Endothelial cell of umbilical vein (primary cell): ENCODE measurements around the gene BEST2. TPM values are rescaled to one million over a fixed set of nuclear protein-coding genes. Genes with fewer than 3 reads are reported as not detected.

ENCODE experiments used
- BruUV-seq: library from RNA; stranded (reverse); fragments of 400-500 nt; replicated peaks from 2 replicates; lab custom pipeline; 2021; lab: Mats Ljungman, UMichigan
- CTCF ChIA-PET: fragments of 300-600, 350-600 bp; sonication (Branson Sonifier 250); formaldehyde crosslinking; loops from one replicate; lab custom pipeline; 2021; ENCODE audit warnings: antibody characterized with exemption, inconsistent platforms; lab: Charles Lee
- POLR2A ChIA-PET: fragments of 300-600, 350-600 bp; sonication (Branson Sonifier 250); formaldehyde crosslinking; loops from one replicate; lab custom pipeline; 2021; ENCODE audit warnings: antibody characterized with exemption, inconsistent platforms; lab: Charles Lee
- DNase-seq: peaks from one replicate; pipeline ENCODE4 v3.0.0-alpha.2; 2011; ENCODE audit warnings: low read depth, low spot score
- FAIRE-seq: peaks from 2 replicates; lab custom pipeline; 2011; peaks lifted over from hg19 to GRCh38; lab: Jason Lieb, UNC
- H2AFZ ChIP-seq: 2 replicates; pipeline ENCODE4 v1.6.0; 2012; ENCODE audit warnings: low read depth, low read length, control low read depth, inconsistent platforms
- H3K27ac ChIP-seq: 2 replicates; pipeline ENCODE4 v1.5.1; 2011; ENCODE audit warnings: low read depth, mild to moderate bottlenecking, control low read depth, low read length, moderate library complexity; ENCODE audit not compliant: insufficient read depth
- H3K27me3 ChIP-seq, 2 experiments: 2 replicates each; pipeline versions ENCODE4 v1.6.0 to v1.6.1; 2011; ENCODE audit warnings: low read length in 2 of 2, mixed read lengths in 1 of 2; ENCODE audit not compliant: control insufficient read depth in 2 of 2, insufficient read depth in 2 of 2
- H3K36me3 ChIP-seq, 2 experiments: 2 replicates in 1 of 2; 3 replicates in 1 of 2; pipeline ENCODE4 v1.5.1; 2011; ENCODE audit warnings: low read length in 2 of 2, mild to moderate bottlenecking in 1 of 2, moderate library complexity in 1 of 2; ENCODE audit not compliant: control insufficient read depth in 2 of 2, insufficient read depth in 2 of 2; ENCODE audit errors: extremely low read depth in 1 of 2
- H3K4me1 ChIP-seq: 3 replicates; pipeline ENCODE4 v1.5.1; 2011; ENCODE audit warnings: mild to moderate bottlenecking, low read length; ENCODE audit not compliant: control insufficient read depth, insufficient read depth; ENCODE audit errors: extremely low read depth
- H3K4me2 ChIP-seq: 2 replicates; pipeline ENCODE4 v1.6.1; 2011; ENCODE audit warnings: low read length, control low read depth, mixed read lengths; ENCODE audit not compliant: insufficient read depth
- H3K4me3 ChIP-seq, 3 experiments: fragments of 200-600 bp in 1 of 3; sonication (generic), shearing (Covaris generic) in 1 of 3; replicated peaks in 1 of 3; 2 replicates each; pipeline ENCODE4 v1.5.1; 2011 to 2016; ENCODE audit warnings: control low read depth in 3 of 3, low read length in 3 of 3, mild to moderate bottlenecking in 2 of 3, inconsistent platforms in 1 of 3, low read depth in 1 of 3, moderate library complexity in 1 of 3; ENCODE audit not compliant: insufficient read depth in 1 of 3
- H3K79me2 ChIP-seq: 2 replicates; pipeline ENCODE4 v1.6.0; 2012; ENCODE audit warnings: low read length, inconsistent platforms; ENCODE audit not compliant: control insufficient read depth, insufficient read depth
- H3K9ac ChIP-seq: replicated peaks from 2 replicates; pipeline ENCODE3; 2011; ENCODE audit warnings: low read length, control low read depth; ENCODE audit not compliant: insufficient read depth; ENCODE audit errors: extremely low read depth
- H3K9me1 ChIP-seq: replicated peaks from 3 replicates; pipeline ENCODE4 v1.6.0; 2011; ENCODE audit warnings: mild to moderate bottlenecking, low read length; ENCODE audit not compliant: control insufficient read depth, insufficient read depth; ENCODE audit errors: extremely low read depth
- H3K9me3 ChIP-seq: replicated peaks from 2 replicates; pipeline ENCODE4 v1.5.1; 2012; ENCODE audit warnings: low read length, inconsistent platforms; ENCODE audit not compliant: control insufficient read depth, insufficient read depth
- H4K20me1 ChIP-seq: replicated peaks from 2 replicates; pipeline ENCODE3; 2011; ENCODE audit warnings: mild to moderate bottlenecking, low read length; ENCODE audit not compliant: control insufficient read depth, insufficient read depth; ENCODE audit errors: extremely low read depth
- GATA2 ChIP-seq: IDR thresholded peaks from 2 replicates; pipeline ENCODE4 v1.7.0; 2011; ENCODE audit warnings: low read depth, mild to moderate bottlenecking, moderate library complexity, mixed read lengths, low read length; ENCODE audit not compliant: insufficient read length, insufficient read depth
- POLR2A ChIP-seq: IDR thresholded peaks from 2 replicates; pipeline ENCODE4 v1.6.1; 2012; ENCODE audit warnings: low read depth, mild to moderate bottlenecking, control low read depth, low read length
- POLR2AphosphoS5 ChIP-seq: IDR thresholded peaks from 2 replicates; pipeline ENCODE4 v1.6.1; 2012; ENCODE audit warnings: low read depth, mild to moderate bottlenecking, control low read depth, low read length, moderate library complexity; ENCODE audit not compliant: insufficient read depth
- dilution Hi-C: fragments of 300-500 bp; cut with MboI; formaldehyde crosslinking; loops from one replicate; pipeline ENCODE4 v1.15.0; 2019; ENCODE audit warnings: low sequenced_read_pairs; ENCODE audit not compliant: extremely low pct_ligation_motif_present
- intact Hi-C: fragments of 100-400 bp; cut with micrococcal nuclease; formaldehyde crosslinking; loops from one replicate; pipeline ENCODE4 v1.10.0; 2022
- polyA plus RNA-seq, 4 experiments: library from polyadenylated mRNA; depleted of rRNA in 3 of 4; stranded (reverse) in 3 of 4; unstranded in 1 of 4; fragments of >200 nt; gene quantifications; 2 replicates each; pipeline versions ENCODE4 v1.2.1 to v1.2.3, GENCODE V29; 2011 to 2012; ENCODE audit warnings: missing spikeins in 1 of 4
- total RNA-seq: library from RNA; stranded (reverse); gene quantifications from 2 replicates; pipeline ENCODE4 v1.2.3, GENCODE V29; 2021
- TF ChIP-seq, protein P1 (sequence below), 2 donors: IDR thresholded peaks; 1 replicate in 1 of 2; 2 replicates in 1 of 2; pipeline ENCODE4 v1.5.1; 2011; ENCODE audit warnings: low read length in 2 of 2, mild to moderate bottlenecking in 2 of 2, moderate library complexity in 2 of 2, control low read depth in 1 of 2, inconsistent platforms in 1 of 2, low read depth in 1 of 2; ENCODE audit not compliant: insufficient read depth in 1 of 2; ENCODE audit errors: extremely low read depth in 1 of 2

Gene BEST2
- total and polyA plus RNA-seq, 2 donors (not counting 3 experiments of a cell fraction or from before 2014, with no cell fraction given): not detected

- DNase-seq (peak; percentile 75), FAIRE-seq (peak; percentile 89)
- peak within 1 kb of the TSS; percentile 40 to 72 (median 64) for H3K4me3 ChIP-seq
- no TSS peak for BruUV-seq
- peak within 1 kb of the TSS; percentile 57 for H3K9ac ChIP-seq
- no peaks in the 10 kb centered on the region for H4K20me1 ChIP-seq
- TF ChIP-seq, protein P1, sequence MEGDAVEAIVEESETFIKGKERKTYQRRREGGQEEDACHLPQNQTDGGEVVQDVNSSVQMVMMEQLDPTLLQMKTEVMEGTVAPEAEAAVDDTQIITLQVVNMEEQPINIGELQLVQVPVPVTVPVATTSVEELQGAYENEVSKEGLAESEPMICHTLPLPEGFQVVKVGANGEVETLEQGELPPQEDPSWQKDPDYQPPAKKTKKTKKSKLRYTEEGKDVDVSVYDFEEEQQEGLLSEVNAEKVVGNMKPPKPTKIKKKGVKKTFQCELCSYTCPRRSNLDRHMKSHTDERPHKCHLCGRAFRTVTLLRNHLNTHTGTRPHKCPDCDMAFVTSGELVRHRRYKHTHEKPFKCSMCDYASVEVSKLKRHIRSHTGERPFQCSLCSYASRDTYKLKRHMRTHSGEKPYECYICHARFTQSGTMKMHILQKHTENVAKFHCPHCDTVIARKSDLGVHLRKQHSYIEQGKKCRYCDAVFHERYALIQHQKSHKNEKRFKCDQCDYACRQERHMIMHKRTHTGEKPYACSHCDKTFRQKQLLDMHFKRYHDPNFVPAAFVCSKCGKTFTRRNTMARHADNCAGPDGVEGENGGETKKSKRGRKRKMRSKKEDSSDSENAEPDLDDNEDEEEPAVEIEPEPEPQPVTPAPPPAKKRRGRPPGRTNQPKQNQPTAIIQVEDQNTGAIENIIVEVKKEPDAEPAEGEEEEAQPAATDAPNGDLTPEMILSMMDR (IDR thresholded peaks at IDR 0.05; ENCODE audit: extremely low read depth in 1 of 2, insufficient read depth in 1 of 2, low read depth in 1 of 2, low read length in 2 of 2): peak in 1 of 2 donors; percentile 9
- TF ChIP-seq POLR2A: peak; percentile 99
- peak; percentile 98 for TF ChIP-seq POLR2AphosphoS5
- TF ChIP-seq GATA2: no peak
- H3K9me1 ChIP-seq: no peaks in the 10 kb centered on the region
- dilution Hi-C loops: no loop called here
- H3K36me3 ChIP-seq: peaks cover 0 to 12% of the 10 kb centered on the region in 2 experiments
- H3K27ac ChIP-seq: no peak within 1 kb of the TSS
- H3K4me2 ChIP-seq: peak within 1 kb of the TSS; percentile 68
- CTCF ChIA-PET: interaction anchor here (1.0 to 13.8 kb wide), 4 partner anchors 18 to 46 kb away, joined by 3 to 524 read pairs (median 208); partner anchors contain the start of gene HOOK2
- peaks cover 15% of the 10 kb centered on the region for H3K4me1 ChIP-seq
- intact Hi-C loops: loop anchor here (2.0 kb wide), 1 partner anchor 45 kb away; no protein-coding TSS in a partner anchor
- H2AFZ ChIP-seq: peak within 1 kb of the TSS; percentile 63
- POLR2A ChIA-PET: interaction anchor here (0.6 to 1.4 kb wide), 3 partner anchors 10 to 62 kb away, joined by 3 to 5 read pairs (median 4); partner anchors contain the start of gene JUNB
- H3K27me3 ChIP-seq: no peaks in the 10 kb centered on the region
- H3K9me3 ChIP-seq: no peaks in the 10 kb centered on the region
- peaks cover 14% of the 10 kb centered on the region for H3K79me2 ChIP-seq
These were observed 50.1 kb downstream of the BEST2 start, which contains the start of the genes PRDX2 and THSD8 for GRCh38 chr19:12801466-12802266. Gene PRDX2 (minus strand): TSS chr19:12801800. CDS start chr19:12801261, 539 bp downstream. Gene THSD8 (plus strand): TSS chr19:12802069. CDS start chr19:12802072, 3 bp downstream.
